ENCODE results near the gene ACOXL.

ACOXL gene

GRCh38 chr2:110906613-110907298 lies 174.4 kb downstream of the ACOXL start:
- no peak for FAIRE-seq

GRCh38 chr2:110909501-110909900 lies 177.1 kb downstream of the ACOXL start:
- FAIRE-seq = no peak

More at GRCh38 chr2:110906613-110907298, 174.4 kb downstream of the ACOXL start:
- DNase-seq (ENCODE audit: low spot score) = no peak

GRCh38 chr2:110910423-110910822 lies 178.1 kb downstream of the ACOXL start:
- DNase-seq (ENCODE audit: low spot score) (no peak), FAIRE-seq (no peak)

More at GRCh38 chr2:110909501-110909900, 177.1 kb downstream of the ACOXL start:
- DNase-seq (ENCODE audit: low spot score) = no peak

GRCh38 chr2:110919738-110920137 lies 187.4 kb downstream of the ACOXL start:
- FAIRE-seq = no peak
- no peak for DNase-seq (ENCODE audit: low spot score)

GRCh38 chr2:110925479-110925878 lies 193.1 kb downstream of the ACOXL start:
- DNase-seq (ENCODE audit: low spot score) (no peak), FAIRE-seq (no peak)

GRCh38 chr2:110927526-110927925 lies 195.2 kb downstream of the ACOXL start:
- no peak for FAIRE-seq
- DNase-seq (ENCODE audit: low spot score) = no peak

- FAIRE-seq = no peak
Measured at GRCh38 chr2:110929528-110929927, 197.2 kb downstream of the ACOXL start.

DNA sequence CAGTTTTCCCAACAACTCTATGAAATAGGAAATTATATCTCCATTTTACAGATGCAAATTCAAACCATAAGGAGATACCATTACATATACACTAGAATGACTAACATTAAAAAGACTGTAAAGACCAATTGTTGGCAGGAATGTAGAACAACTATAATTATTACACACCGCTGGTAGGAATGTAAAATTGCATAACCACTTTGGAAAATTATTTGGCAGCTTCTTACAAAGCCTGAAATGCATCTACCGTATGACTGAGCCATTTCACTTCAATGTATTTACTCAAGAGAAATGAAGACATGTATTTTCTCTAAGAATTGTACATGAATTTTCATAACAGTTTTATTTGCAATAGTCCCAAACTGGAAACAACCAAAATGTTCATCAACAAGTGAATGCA lies 199.3 kb downstream of the ACOXL start:
- FAIRE-seq = no peak
- no peak for DNase-seq (ENCODE audit: low spot score)

More at GRCh38 chr2:110929528-110929927, 197.2 kb downstream of the ACOXL start:
- no peak for DNase-seq (ENCODE audit: low spot score)

- FAIRE-seq = no peak
- no peak for DNase-seq (ENCODE audit: low spot score)
Measured at GRCh38 chr2:110933420-110933819, 201.0 kb downstream of the ACOXL start.

DNA sequence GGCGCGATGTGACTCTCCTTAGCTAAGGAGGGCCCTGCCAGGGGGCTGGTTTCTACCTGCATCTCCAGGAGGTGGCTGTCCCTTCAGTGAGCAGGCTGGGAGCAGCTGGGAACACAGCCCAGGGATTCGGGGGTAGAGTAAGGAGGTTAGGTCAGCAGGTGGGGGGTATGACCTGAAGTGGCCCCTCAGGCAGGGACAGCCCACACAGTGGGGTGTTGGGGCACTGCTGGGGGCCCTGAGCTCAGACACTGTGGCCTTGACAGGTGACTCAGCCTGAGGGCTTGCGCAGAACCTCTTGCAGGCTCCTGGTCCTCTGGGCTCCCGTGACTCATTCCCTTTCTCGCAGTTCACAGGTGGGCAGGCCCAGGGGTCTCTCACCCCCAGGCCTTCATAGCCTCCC lies 202.6 kb downstream of the ACOXL start:
- FAIRE-seq (no peak), DNase-seq (ENCODE audit: low spot score) (no peak)

- no peak for DNase-seq (ENCODE audit: low spot score)
- no peak for FAIRE-seq
Measured at GRCh38 chr2:110940376-110940910, 208.1 kb downstream of the ACOXL start.

GRCh38 chr2:110941226-110941625 lies 208.9 kb downstream of the ACOXL start:
- no peak for FAIRE-seq
- DNase-seq (ENCODE audit: low spot score) = no peak

- FAIRE-seq = no peak
Measured at GRCh38 chr2:110943070-110943634, 210.8 kb downstream of the ACOXL start.

DNA sequence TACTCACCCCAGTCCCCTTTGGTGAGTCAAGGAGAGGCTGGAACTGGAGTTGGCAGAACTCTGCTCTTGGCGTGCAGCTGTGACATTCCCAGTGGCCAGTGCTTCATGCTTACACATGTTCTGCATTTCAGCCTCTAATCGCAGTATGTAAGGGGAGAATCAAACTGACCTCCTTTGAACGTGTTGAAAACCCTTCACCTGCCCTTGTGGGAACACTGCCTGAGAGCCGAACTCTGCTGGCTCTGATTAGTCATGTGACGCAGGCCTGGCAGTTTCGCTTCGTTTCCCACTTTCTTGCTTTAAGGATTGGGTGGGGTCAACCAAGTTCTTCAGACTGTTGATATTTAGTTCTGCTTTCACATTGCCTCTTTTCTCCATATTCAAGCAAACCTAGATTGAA lies 214.5 kb downstream of the ACOXL start:
- FAIRE-seq = no peak
- DNase-seq (ENCODE audit: low spot score) = no peak

More at GRCh38 chr2:110943070-110943634, 210.8 kb downstream of the ACOXL start:
- no peak for DNase-seq (ENCODE audit: low spot score)

DNA sequence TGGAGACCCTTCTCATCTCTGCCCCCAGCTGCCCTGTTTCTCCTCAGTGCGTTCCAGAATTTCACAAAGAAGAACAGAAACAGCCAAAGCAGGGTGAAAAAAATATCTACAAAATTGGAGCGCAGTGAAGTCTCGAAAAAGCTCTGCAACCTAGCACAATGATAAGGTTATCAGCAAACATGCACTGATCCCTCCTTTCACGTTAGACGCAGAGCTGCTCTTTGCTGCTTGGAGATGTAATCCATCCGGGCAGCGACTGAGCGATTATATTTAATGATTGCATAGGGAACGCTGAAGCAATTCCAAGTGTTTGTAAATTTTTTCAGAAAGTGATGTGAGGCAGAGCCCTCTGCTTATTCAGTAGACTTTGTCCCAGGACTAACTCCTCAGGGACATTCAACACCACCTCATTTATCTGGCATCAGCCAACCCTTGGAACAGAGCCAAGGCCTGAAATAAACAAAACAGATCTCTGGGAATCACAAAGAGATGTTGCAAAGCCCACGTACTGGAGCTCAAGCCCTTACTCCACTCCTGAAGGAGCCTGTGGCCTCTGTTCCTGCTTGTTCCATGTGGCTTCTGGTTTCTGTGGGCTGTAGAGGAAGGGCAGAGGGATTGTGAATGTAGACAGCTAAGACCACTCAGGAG lies 215.8 kb downstream of the ACOXL start:
- FAIRE-seq (no peak), DNase-seq (ENCODE audit: low spot score) (no peak)

GRCh38 chr2:110950281-110950680 lies 217.9 kb downstream of the ACOXL start:
- no peak for DNase-seq (ENCODE audit: low spot score)

DNA sequence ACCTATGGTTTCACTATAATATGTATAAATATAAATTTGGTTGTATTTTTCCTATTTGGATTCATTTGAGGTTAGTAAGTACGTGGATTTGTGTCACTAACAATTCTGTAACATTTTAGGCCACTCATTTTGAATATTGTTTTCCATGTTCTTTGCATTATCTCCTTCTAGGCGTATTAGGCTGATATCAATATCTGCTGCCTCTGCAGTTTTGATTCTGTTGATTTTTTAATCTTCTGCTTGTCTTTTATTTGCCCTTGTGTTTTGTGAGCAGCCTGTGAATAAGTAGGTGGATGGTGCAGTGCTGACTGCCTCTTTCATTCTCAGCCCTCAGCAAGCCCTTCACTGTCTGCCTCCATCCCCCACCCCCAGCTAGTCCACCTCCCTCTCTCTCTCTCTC lies 222.7 kb downstream of the ACOXL start:
- DNase-seq (ENCODE audit: low spot score) (no peak), FAIRE-seq (no peak)

More at GRCh38 chr2:110950281-110950680, 217.9 kb downstream of the ACOXL start:
- FAIRE-seq = no peak

DNA sequence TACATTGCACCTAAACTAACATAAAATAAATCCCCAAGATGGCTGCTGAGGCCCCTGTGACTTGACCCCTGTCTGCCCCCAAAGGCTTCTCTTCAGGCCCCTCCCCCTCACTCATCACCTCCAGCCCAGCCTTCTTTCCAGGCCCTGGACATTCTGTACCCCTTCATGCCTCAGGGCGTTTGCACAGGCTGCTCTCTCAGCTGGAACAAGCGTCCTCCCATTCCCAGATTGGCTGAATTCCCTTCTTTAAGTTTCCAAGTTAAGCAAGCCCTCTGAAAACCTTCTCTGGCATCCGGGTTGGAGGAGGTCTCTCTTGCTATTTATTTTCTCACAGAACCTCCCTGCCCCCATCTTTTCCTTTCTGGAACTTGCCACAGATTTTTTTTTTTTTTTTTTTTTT lies 223.2 kb downstream of the ACOXL start:
- DNase-seq (ENCODE audit: low spot score) (no peak), FAIRE-seq (no peak)

- no peak for DNase-seq (ENCODE audit: low spot score)
- FAIRE-seq = no peak
Measured at GRCh38 chr2:110957293-110957692, 224.9 kb downstream of the ACOXL start.

DNA sequence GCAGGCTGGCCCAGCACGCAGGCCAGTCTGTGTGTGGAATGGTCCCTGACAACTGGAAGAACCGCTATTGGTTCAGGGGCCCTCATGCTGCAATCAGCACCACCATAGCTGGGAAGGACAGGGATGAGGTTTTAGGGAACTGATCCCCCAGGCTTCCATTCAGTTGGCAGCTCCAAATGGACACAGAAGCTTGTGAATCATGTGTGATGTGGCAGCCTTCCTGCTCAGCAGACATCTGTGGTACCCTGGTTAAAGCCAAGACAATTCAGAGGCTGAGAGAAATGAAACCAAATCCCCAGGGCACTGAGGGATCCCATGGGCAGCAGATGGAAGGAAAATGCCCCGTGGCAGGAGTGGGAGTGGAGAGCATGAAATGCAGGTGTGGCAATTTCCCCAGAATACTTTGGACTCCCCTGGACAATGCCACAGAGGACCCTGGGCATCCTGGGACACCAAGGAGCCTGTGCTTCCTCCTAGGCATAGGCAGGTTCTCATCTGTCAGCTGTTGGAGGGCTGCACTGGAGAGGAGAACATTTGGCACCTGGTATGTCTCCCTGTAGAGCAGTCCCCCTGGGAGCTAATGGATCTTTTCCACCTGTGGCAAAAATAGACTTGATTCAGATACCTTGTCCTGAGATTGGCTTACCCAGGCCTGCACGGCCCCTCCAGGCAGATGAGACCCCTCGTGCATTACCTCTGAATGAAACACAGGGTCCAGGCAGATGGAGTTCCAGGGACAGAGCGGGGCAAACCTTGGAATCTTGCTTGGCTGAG lies 226.2 kb downstream of the ACOXL start:
- DNase-seq (ENCODE audit: low spot score) (no peak), FAIRE-seq (no peak)

DNA sequence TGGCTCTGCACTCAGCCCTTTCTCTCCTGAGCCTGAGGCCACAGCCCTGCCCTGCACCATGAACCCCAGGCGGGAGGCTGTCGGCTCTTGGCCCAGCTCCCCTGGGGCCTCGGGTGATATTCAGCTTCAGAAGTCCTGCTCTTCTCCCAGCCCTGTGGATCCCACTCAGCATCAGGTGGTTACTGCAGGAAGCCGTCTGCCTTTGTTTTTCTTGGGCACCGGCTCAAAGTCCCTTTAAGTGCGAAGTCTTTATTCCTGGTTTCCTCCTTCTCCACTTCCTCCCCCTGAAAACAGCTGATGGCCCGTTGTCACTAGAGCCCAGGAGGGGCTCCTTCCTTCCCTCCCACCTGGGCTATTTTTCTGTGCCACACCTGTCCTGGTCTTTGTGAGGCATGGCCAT lies 226.8 kb downstream of the ACOXL start:
- no peak for DNase-seq (ENCODE audit: low spot score)
- FAIRE-seq = no peak

GRCh38 chr2:110960281-110960680 lies 227.9 kb downstream of the ACOXL start:
- DNase-seq (ENCODE audit: low spot score) (no peak), FAIRE-seq (no peak)

Data from RCC 7860 (cell line).